ENCODE results near the gene LRIG3. TPM values are rescaled to one million over a fixed set of nuclear protein-coding genes. Genes with fewer than 3 reads are reported as not detected.

LRIG3 gene
- total and polyA plus RNA-seq, 2 donors (not counting 3 experiments of a cell fraction or from before 2014, with no cell fraction given) = 55.5 to 55.7 TPM

DNA sequence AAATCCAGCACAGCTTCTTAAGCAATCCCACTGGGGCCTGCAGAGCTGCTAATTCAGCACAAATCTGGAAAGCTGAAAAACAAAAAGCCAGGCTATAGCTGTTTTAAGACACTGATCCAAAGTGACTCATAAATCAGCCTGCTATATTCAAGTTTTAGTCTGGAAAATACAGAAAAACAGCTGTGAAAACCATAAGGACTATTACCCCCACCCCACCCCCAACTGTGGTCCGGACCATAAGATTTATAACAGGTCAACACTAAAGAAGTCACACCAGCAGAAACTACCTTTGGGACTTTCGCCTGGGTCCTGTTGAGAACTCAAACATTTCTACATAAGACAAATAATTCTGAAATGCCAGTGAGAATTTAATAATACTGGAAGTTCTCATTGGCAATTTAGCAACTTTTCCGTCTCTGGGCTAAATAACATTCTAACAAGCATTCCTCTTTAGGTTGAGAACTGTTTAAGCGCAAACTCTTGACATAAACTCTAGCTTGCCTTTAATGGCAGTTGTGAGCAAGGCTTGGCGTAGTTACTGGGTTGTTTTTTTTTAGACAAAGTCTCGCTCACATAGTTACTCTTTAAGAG is 3.3 kb downstream of the LRIG3 start:
- dilution Hi-C loops (cut with MboI; ENCODE audit: extremely low pct_ligation_motif_present, low sequenced_read_pairs) (no loop called here), intact Hi-C loops (cut with micrococcal nuclease) (loop anchor here (1.0 kb wide), 1 partner anchor 377 kb away; no protein-coding TSS in a partner anchor)
- peaks cover 5 to 9% of the 10 kb centered on the region in 2 experiments for H3K36me3 ChIP-seq (ENCODE audit: control insufficient read depth in 2 of 2, extremely low read depth in 1 of 2, insufficient read depth in 2 of 2, low read length in 2 of 2)
- peak overlapping the region; percentile 100 for H3K4me2 ChIP-seq (ENCODE audit: insufficient read depth, low read length)
- ChIA-PET CTCF (interaction anchor here (0.7 to 2.3 kb wide), 17 partner anchors 12 to 377 kb away, joined by 3 to 24 read pairs (median 4); no protein-coding TSS in a partner anchor), POLR2A (interaction anchor here (1.0 kb wide), 1 partner anchor 160 kb away, joined by 3 read pairs; no protein-coding TSS in a partner anchor)
- BruUV-seq (replicated peaks) = no TSS peak
- DNase-seq (ENCODE audit: low read depth, low spot score) (peak; percentile 82), FAIRE-seq (no peak)
- H3K4me1 ChIP-seq (ENCODE audit: control insufficient read depth, extremely low read depth, insufficient read depth, low read length) = peaks cover 48% of the 10 kb centered on the region
- no peaks in the 10 kb centered on the region for H3K9me3 ChIP-seq (replicated peaks; ENCODE audit: control insufficient read depth, insufficient read depth, low read length)
- H3K79me2 ChIP-seq (ENCODE audit: control insufficient read depth, insufficient read depth, low read length) = peaks cover 79% of the 10 kb centered on the region
- peak overlapping the region; percentile 89 to 99 (median 96) for H3K4me3 ChIP-seq (replicated peaks in 1 of 3; ENCODE audit: insufficient read depth in 1 of 3, low read depth in 1 of 3, low read length in 3 of 3)
- no peaks in the 10 kb centered on the region for H4K20me1 ChIP-seq (replicated peaks; ENCODE audit: control insufficient read depth, extremely low read depth, insufficient read depth, low read length)
- H2AFZ ChIP-seq (ENCODE audit: low read depth, low read length) = no peak overlapping the region
- H3K9ac ChIP-seq (replicated peaks; ENCODE audit: extremely low read depth, insufficient read depth, low read length) = peak overlapping the region; percentile 79
- TF ChIP-seq FOS (IDR thresholded peaks at IDR 0.05; ENCODE audit: borderline replicate concordance, insufficient read depth, low read length) (peak; percentile 28), POLR2A (IDR thresholded peaks at IDR 0.05; ENCODE audit: low read depth, low read length) (no peak), POLR2AphosphoS5 (IDR thresholded peaks at IDR 0.05; ENCODE audit: insufficient read depth, low read depth, low read length) (no peak), GATA2 (IDR thresholded peaks at IDR 0.05; ENCODE audit: insufficient read depth, insufficient read length, low read depth, low read length) (no peak), MYC (IDR thresholded peaks at IDR 0.05; ENCODE audit: low read depth, low read length) (no peak)
- TF ChIP-seq, protein P1, sequence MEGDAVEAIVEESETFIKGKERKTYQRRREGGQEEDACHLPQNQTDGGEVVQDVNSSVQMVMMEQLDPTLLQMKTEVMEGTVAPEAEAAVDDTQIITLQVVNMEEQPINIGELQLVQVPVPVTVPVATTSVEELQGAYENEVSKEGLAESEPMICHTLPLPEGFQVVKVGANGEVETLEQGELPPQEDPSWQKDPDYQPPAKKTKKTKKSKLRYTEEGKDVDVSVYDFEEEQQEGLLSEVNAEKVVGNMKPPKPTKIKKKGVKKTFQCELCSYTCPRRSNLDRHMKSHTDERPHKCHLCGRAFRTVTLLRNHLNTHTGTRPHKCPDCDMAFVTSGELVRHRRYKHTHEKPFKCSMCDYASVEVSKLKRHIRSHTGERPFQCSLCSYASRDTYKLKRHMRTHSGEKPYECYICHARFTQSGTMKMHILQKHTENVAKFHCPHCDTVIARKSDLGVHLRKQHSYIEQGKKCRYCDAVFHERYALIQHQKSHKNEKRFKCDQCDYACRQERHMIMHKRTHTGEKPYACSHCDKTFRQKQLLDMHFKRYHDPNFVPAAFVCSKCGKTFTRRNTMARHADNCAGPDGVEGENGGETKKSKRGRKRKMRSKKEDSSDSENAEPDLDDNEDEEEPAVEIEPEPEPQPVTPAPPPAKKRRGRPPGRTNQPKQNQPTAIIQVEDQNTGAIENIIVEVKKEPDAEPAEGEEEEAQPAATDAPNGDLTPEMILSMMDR (IDR thresholded peaks at IDR 0.05; ENCODE audit: extremely low read depth in 1 of 2, insufficient read depth in 1 of 2, low read depth in 1 of 2, low read length in 2 of 2) = no peak
- no peaks in the 10 kb centered on the region for H3K27me3 ChIP-seq (ENCODE audit: control insufficient read depth in 2 of 2, insufficient read depth in 2 of 2, low read length in 2 of 2)
- peak overlapping the region; percentile 91 for H3K27ac ChIP-seq (ENCODE audit: insufficient read depth, low read depth, low read length)
- no peaks in the 10 kb centered on the region for H3K9me1 ChIP-seq (replicated peaks; ENCODE audit: control insufficient read depth, extremely low read depth, insufficient read depth, low read length)

All from endothelial cell of umbilical vein (primary cell).